ENCODE data around the gene PLA2G6. TPM values are rescaled to one million over a fixed set of nuclear protein-coding genes. Genes with fewer than 3 reads are reported as not detected.

The PLA2G6 gene
- total and polyA plus RNA-seq, 2 of the 13 experiments (the other 11 are each of a cell fraction or from before 2014, with no cell fraction given), result 4.8 to 11.5 TPM

- BruUV-seq (replicated peaks), result no TSS peak
- CTCF ChIA-PET (ENCODE audit: low intra/inter-chr PET ratio, low total read pairs), result no interaction called here
- intact Hi-C loops (cut with micrococcal nuclease; ENCODE audit: unreplicated experiment), result no loop called here
These were observed 48.3 kb downstream of the PLA2G6 start for GRCh38 chr22:38133331-38133730.

More at GRCh38 chr22:38133331-38133730, 48.3 kb downstream of the PLA2G6 start:
- POLR2A ChIA-PET, result no interaction called here
- no peaks in the 10 kb centered on the region for H3K4me1 ChIP-seq (ENCODE audit: insufficient read depth, low read length)
- no peak overlapping the region for H3K27ac ChIP-seq (ENCODE audit: extremely low read length, insufficient read depth, low read length)
- DNase-seq (ENCODE audit: low spot score), result no peak
- no peak overlapping the region for H2AFZ ChIP-seq (ENCODE audit: low read length)
- no peak overlapping the region for H3K4me2 ChIP-seq (ENCODE audit: low read depth, low read length)
- H4K20me1 ChIP-seq (ENCODE audit: insufficient read depth, low read length), result no peaks in the 10 kb centered on the region
- H3K36me3 ChIP-seq (replicated peaks in 1 of 2; ENCODE audit: control insufficient read depth in 1 of 2, insufficient read depth in 2 of 2, low read length in 2 of 2), result no peaks in the 10 kb centered on the region
- no peaks in the 10 kb centered on the region; a peak in 1 of 5 replicates for H3K27me3 ChIP-seq (ENCODE audit: control insufficient read depth in 1 of 2, insufficient read depth in 2 of 2, low read length in 2 of 2)
- no peak overlapping the region for H3K9ac ChIP-seq (ENCODE audit: insufficient read depth, low read depth, low read length)
- H3K9me3 ChIP-seq (ENCODE audit: low read length), result no peaks in the 10 kb centered on the region
- no peaks in the 10 kb centered on the region for H3K79me2 ChIP-seq (ENCODE audit: insufficient read depth, low read length)
- no peak overlapping the region for H3K4me3 ChIP-seq (replicated peaks in 1 of 3; ENCODE audit: insufficient read depth in 1 of 3, low read depth in 2 of 3, low read length in 3 of 3)
- 80% methylated on average over 3 of the region's 4 CpGs for WGBS (ENCODE audit: low lambda C conversion rate)
- ATAC-seq, result no peak
- no peak for TF ChIP-seq FOXP1 (IDR thresholded peaks at IDR 0.05)
- no peak for TF ChIP-seq FOXP1 (CRISPR knock-in tag; IDR thresholded peaks at IDR 0.05)
- TF ChIP-seq CBX2 (IDR thresholded peaks at IDR 0.05; ENCODE audit: low read depth, low read length), result no peak
- no peak for TF ChIP-seq CBX2 (CRISPR knock-in tag; IDR thresholded peaks at IDR 0.05; ENCODE audit: low read depth)
- no peak for TF ChIP-seq ZNF740 (CRISPR knock-in tag; IDR thresholded peaks at IDR 0.05)
- TF ChIP-seq HOXA9 (CRISPR knock-in tag; IDR thresholded peaks at IDR 0.05; ENCODE audit: borderline replicate concordance), result no peak
- no peak for TF ChIP-seq ZNF274 (CRISPR knock-in tag; IDR thresholded peaks at IDR 0.05)
- no peak for TF ChIP-seq HMG20B (CRISPR knock-in tag; conservative IDR thresholded peaks at IDR 0.05)
- no peak for TF ChIP-seq CBX5 (CRISPR knock-in tag; IDR thresholded peaks at IDR 0.05; ENCODE audit: borderline replicate concordance)
- TF ChIP-seq, protein P1, sequence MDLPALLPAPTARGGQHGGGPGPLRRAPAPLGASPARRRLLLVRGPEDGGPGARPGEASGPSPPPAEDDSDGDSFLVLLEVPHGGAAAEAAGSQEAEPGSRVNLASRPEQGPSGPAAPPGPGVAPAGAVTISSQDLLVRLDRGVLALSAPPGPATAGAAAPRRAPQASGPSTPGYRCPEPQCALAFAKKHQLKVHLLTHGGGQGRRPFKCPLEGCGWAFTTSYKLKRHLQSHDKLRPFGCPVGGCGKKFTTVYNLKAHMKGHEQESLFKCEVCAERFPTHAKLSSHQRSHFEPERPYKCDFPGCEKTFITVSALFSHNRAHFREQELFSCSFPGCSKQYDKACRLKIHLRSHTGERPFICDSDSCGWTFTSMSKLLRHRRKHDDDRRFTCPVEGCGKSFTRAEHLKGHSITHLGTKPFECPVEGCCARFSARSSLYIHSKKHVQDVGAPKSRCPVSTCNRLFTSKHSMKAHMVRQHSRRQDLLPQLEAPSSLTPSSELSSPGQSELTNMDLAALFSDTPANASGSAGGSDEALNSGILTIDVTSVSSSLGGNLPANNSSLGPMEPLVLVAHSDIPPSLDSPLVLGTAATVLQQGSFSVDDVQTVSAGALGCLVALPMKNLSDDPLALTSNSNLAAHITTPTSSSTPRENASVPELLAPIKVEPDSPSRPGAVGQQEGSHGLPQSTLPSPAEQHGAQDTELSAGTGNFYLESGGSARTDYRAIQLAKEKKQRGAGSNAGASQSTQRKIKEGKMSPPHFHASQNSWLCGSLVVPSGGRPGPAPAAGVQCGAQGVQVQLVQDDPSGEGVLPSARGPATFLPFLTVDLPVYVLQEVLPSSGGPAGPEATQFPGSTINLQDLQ (CRISPR knock-in tag; IDR thresholded peaks at IDR 0.05), result no peak
- TF ChIP-seq ZNF33A (CRISPR knock-in tag; IDR thresholded peaks at IDR 0.05; ENCODE audit: borderline replicate concordance), result no peak
- no peak for TF ChIP-seq ZKSCAN8 (CRISPR knock-in tag; IDR thresholded peaks at IDR 0.05; ENCODE audit: borderline replicate concordance)
- TF ChIP-seq ZNF556 (CRISPR knock-in tag; IDR thresholded peaks at IDR 0.05; ENCODE audit: borderline replicate concordance), result no peak
- no peak for TF ChIP-seq ZC3H4 (CRISPR knock-in tag; IDR thresholded peaks at IDR 0.05; ENCODE audit: borderline replicate concordance)
- in situ Hi-C loops (cut with HindIII; ENCODE audit: extremely low pct_ligation_motif_present, low pct_unique_long_range_greater_than_20kb), result no loop called here
- FAIRE-seq, result no peak
